GM23248 (cell line): ENCODE measurements around the gene ATP6V1C2.

ENCODE experiments used
- EZH2 ChIP-seq: fragments of 200-600 bp; sonication (generic); IDR thresholded peaks from 2 replicates; pipeline ENCODE4 v1.6.1; 2018; ENCODE audit warnings: antibody characterized with exemption, mild to moderate bottlenecking; ENCODE audit not compliant: insufficient read depth, poor library complexity, severe bottlenecking
- EZH2phosphoT487 ChIP-seq: fragments of 200-600 bp; sonication (generic); IDR thresholded peaks from 2 replicates; pipeline ENCODE4 v1.6.1; 2018; ENCODE audit warnings: antibody characterized with exemption, moderate library complexity, mild to moderate bottlenecking, low read depth; ENCODE audit not compliant: insufficient read depth

- TF ChIP-seq EZH2 (no peak), EZH2phosphoT487 (no peak)
Observed at GRCh38 chr2:10830203-10830602, 108.8 kb downstream of the ATP6V1C2 start.
